ENCODE data around the gene NRP2. TPM values are rescaled to one million over a fixed set of nuclear protein-coding genes. Genes with fewer than 3 reads are reported as not detected.

NRP2 gene
- total RNA-seq, 2 donors from 2014 or later, result 69.7 to 92.4 TPM

DNA sequence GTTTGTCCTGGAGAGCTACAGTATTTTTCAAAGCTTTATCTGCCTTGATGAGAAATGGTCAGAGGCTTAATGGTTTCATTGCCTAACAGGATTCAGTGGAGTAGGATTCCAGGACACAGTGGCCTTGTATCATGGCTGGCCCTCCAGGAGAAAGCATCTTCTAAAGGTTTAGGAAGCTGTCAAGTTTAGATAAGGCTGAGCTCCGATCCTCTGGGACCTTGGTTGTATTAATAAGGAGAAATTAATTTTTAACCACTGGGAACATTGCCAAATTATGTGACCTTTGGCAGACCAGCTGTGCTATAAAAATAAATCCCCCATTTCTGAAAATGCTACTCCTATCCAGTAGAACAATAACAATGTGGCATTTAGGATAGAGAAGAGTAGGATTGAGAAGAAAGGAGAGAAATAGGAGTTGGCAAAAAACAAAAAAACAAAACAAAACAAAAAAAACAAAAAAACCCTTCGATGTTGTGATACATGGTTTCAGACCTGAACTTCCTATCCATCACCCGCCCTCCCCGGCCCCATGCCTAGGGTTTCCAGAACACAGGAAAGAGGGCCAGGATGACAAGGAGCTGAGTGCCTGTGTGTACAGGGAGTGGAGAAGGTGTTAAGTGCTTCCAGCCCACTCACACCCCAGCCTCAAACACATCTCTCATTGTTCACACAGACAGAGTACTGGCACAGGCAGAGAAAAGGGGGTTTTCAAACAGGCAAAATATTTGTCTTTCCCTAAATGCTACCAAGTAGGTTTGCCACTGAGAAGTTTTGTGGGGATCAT lies 6.3 kb downstream of the NRP2 start:
- 95% methylated on average over 3 of the region's 4 CpGs; no CpG with 5 or more reads in 1 of the 2 experiments for WGBS, 2 experiments (ENCODE audit: insufficient coverage in 1 of 2, insufficient read length in 1 of 2)
- H3K4me1 Mint-ChIP-seq, result peaks cover 49% of the 10 kb centered on the region
- peaks cover 15% of the 10 kb centered on the region for H3K27me3 ChIP-seq (ENCODE audit: control insufficient read depth, insufficient read depth, low read length, poor library complexity, severe bottlenecking)
- no peak overlapping the region for H3K27ac Mint-ChIP-seq
- H3K27ac ChIP-seq (ENCODE audit: low read depth, low read length), result no peak overlapping the region
- no peaks in the 10 kb centered on the region for H3K9me3 ChIP-seq (ENCODE audit: control insufficient read depth, low read length)
- no peaks in the 10 kb centered on the region for H3K9me3 Mint-ChIP-seq
- peaks cover 20% of the 10 kb centered on the region for H3K27me3 Mint-ChIP-seq (ENCODE audit: insufficient read depth)
- no peak overlapping the region for H3K9ac ChIP-seq (ENCODE audit: extremely low read depth, low read length, poor library complexity, severe bottlenecking)
- no peak for DNase-seq
- no peaks in the 10 kb centered on the region for H3K36me3 ChIP-seq (ENCODE audit: control insufficient read depth, insufficient read depth, low read length)
- peaks cover 9% of the 10 kb centered on the region for H3K36me3 Mint-ChIP-seq (ENCODE audit: low read depth)
- H3K4me3 Mint-ChIP-seq, result no peak overlapping the region
- H3K4me3 ChIP-seq (ENCODE audit: low read length), result peak overlapping the region; percentile 86
- TF ChIP-seq, protein P1, sequence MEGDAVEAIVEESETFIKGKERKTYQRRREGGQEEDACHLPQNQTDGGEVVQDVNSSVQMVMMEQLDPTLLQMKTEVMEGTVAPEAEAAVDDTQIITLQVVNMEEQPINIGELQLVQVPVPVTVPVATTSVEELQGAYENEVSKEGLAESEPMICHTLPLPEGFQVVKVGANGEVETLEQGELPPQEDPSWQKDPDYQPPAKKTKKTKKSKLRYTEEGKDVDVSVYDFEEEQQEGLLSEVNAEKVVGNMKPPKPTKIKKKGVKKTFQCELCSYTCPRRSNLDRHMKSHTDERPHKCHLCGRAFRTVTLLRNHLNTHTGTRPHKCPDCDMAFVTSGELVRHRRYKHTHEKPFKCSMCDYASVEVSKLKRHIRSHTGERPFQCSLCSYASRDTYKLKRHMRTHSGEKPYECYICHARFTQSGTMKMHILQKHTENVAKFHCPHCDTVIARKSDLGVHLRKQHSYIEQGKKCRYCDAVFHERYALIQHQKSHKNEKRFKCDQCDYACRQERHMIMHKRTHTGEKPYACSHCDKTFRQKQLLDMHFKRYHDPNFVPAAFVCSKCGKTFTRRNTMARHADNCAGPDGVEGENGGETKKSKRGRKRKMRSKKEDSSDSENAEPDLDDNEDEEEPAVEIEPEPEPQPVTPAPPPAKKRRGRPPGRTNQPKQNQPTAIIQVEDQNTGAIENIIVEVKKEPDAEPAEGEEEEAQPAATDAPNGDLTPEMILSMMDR (conservative IDR thresholded peaks at IDR 0.05), result no peak
- peaks cover 11% of the 10 kb centered on the region for H3K4me1 ChIP-seq (ENCODE audit: control insufficient read depth, insufficient read depth, low read length)

DNA sequence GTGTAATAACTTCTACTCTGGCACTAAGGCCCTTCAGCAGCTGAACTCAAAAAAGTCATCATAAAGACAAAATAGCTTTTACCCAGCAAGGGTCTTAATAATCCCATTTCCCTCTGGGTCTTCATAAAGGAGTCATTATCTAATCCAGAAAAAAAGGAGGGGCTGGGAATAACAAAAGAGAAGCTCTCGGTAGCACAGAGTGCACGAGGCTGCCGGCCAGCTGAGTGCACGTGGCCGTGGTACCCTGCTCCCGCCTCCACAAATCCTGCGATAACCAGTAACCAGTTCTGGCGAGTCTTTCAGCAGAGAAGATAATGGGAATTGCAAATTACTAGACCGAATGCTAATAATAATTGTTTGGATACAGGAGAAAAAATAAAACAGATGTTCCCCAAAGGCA lies 7.5 kb downstream of the NRP2 start:
- TF ChIP-seq, protein P1 (conservative IDR thresholded peaks at IDR 0.05), result no peak
- Histone ChIP-seq H3K36me3 (ENCODE audit: control insufficient read depth, insufficient read depth, low read length) (no peaks in the 10 kb centered on the region), H3K9ac (ENCODE audit: extremely low read depth, low read length, poor library complexity, severe bottlenecking) (no peak overlapping the region), H3K4me1 (ENCODE audit: control insufficient read depth, insufficient read depth, low read length) (peaks cover 11% of the 10 kb centered on the region), H3K27me3 (ENCODE audit: control insufficient read depth, insufficient read depth, low read length, poor library complexity, severe bottlenecking) (peaks cover 3% of the 10 kb centered on the region), H3K9me3 (ENCODE audit: control insufficient read depth, low read length) (no peaks in the 10 kb centered on the region), H3K4me3 (ENCODE audit: low read length) (no peak overlapping the region), H3K27ac (ENCODE audit: low read depth, low read length) (no peak overlapping the region)
- Mint-ChIP-seq H3K4me1 (peaks cover 49% of the 10 kb centered on the region), H3K36me3 (ENCODE audit: low read depth) (peaks cover 9% of the 10 kb centered on the region), H3K9me3 (no peaks in the 10 kb centered on the region), H3K27me3 (ENCODE audit: insufficient read depth) (peaks cover 8% of the 10 kb centered on the region), H3K4me3 (no peak overlapping the region), H3K27ac (no peak overlapping the region)
- no peak for DNase-seq
- 74 to 89% methylated on average over 5 to 9 of the region's 9 CpGs for WGBS, 2 experiments (ENCODE audit: insufficient coverage in 1 of 2, insufficient read length in 1 of 2)

DNA sequence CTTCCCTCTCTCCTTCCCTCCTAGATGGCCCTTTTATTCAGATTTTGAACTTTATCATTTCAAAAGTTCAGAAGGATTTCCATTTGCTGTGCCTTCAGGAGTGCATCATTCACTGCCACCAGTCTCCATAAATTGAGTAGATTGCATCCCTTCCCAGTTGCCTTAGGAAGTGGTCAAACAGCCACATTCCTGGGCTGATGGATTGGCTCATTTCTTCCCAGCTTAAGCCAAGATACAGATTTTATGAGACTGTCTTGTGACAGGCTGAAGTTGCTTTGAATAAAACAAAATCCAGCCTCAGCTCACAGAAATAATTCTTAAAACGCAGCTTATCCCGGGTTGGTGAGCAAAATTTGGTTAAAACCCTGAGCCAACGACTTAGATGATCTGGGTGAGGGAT lies 9.8 kb downstream of the NRP2 start:
- TF ChIP-seq, protein P1 (conservative IDR thresholded peaks at IDR 0.05), result no peak
- Mint-ChIP-seq H3K36me3 (ENCODE audit: low read depth) (peaks cover 9% of the 10 kb centered on the region), H3K27ac (no peak overlapping the region), H3K4me1 (peaks cover 67% of the 10 kb centered on the region), H3K4me3 (no peak overlapping the region), H3K9me3 (no peaks in the 10 kb centered on the region), H3K27me3 (ENCODE audit: insufficient read depth) (no peaks in the 10 kb centered on the region)
- Histone ChIP-seq H3K9ac (ENCODE audit: extremely low read depth, low read length, poor library complexity, severe bottlenecking) (no peak overlapping the region), H3K36me3 (ENCODE audit: control insufficient read depth, insufficient read depth, low read length) (no peaks in the 10 kb centered on the region), H3K9me3 (ENCODE audit: control insufficient read depth, low read length) (no peaks in the 10 kb centered on the region), H3K27ac (ENCODE audit: low read depth, low read length) (no peak overlapping the region), H3K27me3 (ENCODE audit: control insufficient read depth, insufficient read depth, low read length, poor library complexity, severe bottlenecking) (no peaks in the 10 kb centered on the region), H3K4me1 (ENCODE audit: control insufficient read depth, insufficient read depth, low read length) (peaks cover 10% of the 10 kb centered on the region), H3K4me3 (ENCODE audit: low read length) (no peak overlapping the region)
- WGBS, 2 experiments (ENCODE audit: insufficient coverage in 1 of 2, insufficient read length in 1 of 2), result 84 to 100% methylated on average over 3 of the region's 3 CpGs
- DNase-seq, result no peak

All from endodermal cell (in vitro differentiated cells).